LNCAP (cell line): ENCODE results near the gene HSPB1.

Experiments
- TF ChIP-seq, protein P1 (sequence below): fragments of 450-650 bp; IDR thresholded peaks from 2 replicates; pipeline ENCODE4 v1.5.1; 2017; ENCODE audit warnings: mild to moderate bottlenecking

Gene HSPB1

DNA sequence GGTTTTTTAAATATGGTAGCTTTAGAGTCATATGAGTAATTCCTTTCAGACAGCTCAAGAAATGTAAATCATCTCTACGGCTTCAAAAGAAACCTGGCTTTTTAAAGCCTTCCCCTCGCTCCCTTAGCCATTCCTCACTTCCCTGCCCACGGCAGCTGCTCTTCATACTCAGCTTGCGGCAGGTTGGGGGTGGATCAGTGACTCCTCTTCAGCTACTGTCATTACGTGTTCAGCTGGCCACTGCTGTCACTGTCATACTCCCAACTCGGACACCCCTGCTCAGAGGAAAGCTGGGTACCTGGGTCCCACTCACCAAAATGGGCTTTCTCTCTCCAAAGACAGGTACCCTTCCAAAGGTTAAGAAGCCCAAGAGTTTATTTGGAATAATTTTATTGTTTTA lies 49.7 kb downstream of the HSPB1 start:
- TF ChIP-seq, protein P1, sequence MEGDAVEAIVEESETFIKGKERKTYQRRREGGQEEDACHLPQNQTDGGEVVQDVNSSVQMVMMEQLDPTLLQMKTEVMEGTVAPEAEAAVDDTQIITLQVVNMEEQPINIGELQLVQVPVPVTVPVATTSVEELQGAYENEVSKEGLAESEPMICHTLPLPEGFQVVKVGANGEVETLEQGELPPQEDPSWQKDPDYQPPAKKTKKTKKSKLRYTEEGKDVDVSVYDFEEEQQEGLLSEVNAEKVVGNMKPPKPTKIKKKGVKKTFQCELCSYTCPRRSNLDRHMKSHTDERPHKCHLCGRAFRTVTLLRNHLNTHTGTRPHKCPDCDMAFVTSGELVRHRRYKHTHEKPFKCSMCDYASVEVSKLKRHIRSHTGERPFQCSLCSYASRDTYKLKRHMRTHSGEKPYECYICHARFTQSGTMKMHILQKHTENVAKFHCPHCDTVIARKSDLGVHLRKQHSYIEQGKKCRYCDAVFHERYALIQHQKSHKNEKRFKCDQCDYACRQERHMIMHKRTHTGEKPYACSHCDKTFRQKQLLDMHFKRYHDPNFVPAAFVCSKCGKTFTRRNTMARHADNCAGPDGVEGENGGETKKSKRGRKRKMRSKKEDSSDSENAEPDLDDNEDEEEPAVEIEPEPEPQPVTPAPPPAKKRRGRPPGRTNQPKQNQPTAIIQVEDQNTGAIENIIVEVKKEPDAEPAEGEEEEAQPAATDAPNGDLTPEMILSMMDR: no peak

DNA sequence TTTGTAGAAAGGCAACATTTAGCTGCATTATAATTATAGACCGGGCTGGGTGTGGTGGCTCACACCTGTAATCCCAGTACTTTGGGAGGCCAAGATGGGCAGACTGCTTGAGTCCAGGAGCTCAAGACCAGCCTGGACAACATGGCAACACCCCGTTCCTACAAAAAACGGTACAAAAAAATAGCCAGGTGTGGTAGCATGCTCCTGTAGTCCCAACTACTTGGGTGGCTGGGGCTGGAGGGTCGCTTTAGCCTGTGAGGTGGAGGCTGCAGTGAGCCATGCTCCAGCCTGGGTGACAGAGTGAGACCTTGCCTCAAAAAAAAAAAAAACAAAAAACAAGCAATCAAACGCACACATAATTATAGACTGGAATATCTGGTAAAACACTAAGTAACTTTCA lies 51.3 kb downstream of the HSPB1 start:
- TF ChIP-seq, protein P1: no peak
